ENCODE results near the gene OLFML2B.

OLFML2B gene

GRCh38 chr1:162011337-162012012 is 12.2 kb downstream of the OLFML2B start:
- no peak overlapping the region for H3K14ac ChIP-seq (ENCODE audit: low read length)
- H3K9ac ChIP-seq (ENCODE audit: low read length): no peak overlapping the region
- no peak overlapping the region for H3K27ac ChIP-seq (ENCODE audit: low read depth, low read length)
- no peak overlapping the region for H2BK12ac ChIP-seq (ENCODE audit: low read length)
- no peak overlapping the region for H2BK120ac ChIP-seq (ENCODE audit: insufficient read depth, low read length, poor library complexity)
- H3K27me3 ChIP-seq (ENCODE audit: insufficient read depth, low read length): no peaks in the 10 kb centered on the region
- H4K12ac ChIP-seq (ENCODE audit: low read depth, low read length): no peak overlapping the region
- H3K4ac ChIP-seq (ENCODE audit: low read depth, low read length): no peak overlapping the region
- no peak overlapping the region for H2BK5ac ChIP-seq (ENCODE audit: low read depth, low read length, poor library complexity)
- WGBS (ENCODE audit: extremely low coverage, insufficient coverage, insufficient read length): no CpG with 5 or more reads among the region's 9 CpGs
- no peak overlapping the region for H3K18ac ChIP-seq (ENCODE audit: low read length)
- H2AFZ ChIP-seq (ENCODE audit: insufficient read depth, low read length, poor library complexity): no peak overlapping the region
- no peak for DNase-seq
- H3K4me2 ChIP-seq (ENCODE audit: low read length): no peak overlapping the region
- no peak overlapping the region for H3K23ac ChIP-seq (ENCODE audit: low read length)
- H3K4me3 ChIP-seq (ENCODE audit: low read depth, low read length): no peak overlapping the region
- no peak overlapping the region for H2AK5ac ChIP-seq (ENCODE audit: low read length)
- no peak overlapping the region for H4K8ac ChIP-seq (ENCODE audit: low read depth, low read length)
- H3K36me3 ChIP-seq (ENCODE audit: control insufficient read depth in 1 of 2, insufficient read depth in 2 of 2, low read length in 2 of 2): no peaks in the 10 kb centered on the region
- H3K9me3 ChIP-seq (ENCODE audit: insufficient read depth, low read depth, low read length): peaks cover 4% of the 10 kb centered on the region
- H4K91ac ChIP-seq (ENCODE audit: low read depth, low read length): no peak overlapping the region
- H3K79me2 ChIP-seq (ENCODE audit: control insufficient read depth, insufficient read depth, low read length, poor library complexity): no peaks in the 10 kb centered on the region
- H3K4me1 ChIP-seq (ENCODE audit: control insufficient read depth in 1 of 2, insufficient read depth in 2 of 2, low read length in 2 of 2): no peaks in the 10 kb centered on the region
- H3K79me1 ChIP-seq (ENCODE audit: low read length): no peaks in the 10 kb centered on the region

- Histone ChIP-seq H3K27ac (ENCODE audit: low read depth, low read length) (no peak overlapping the region), H3K18ac (ENCODE audit: low read length) (no peak overlapping the region), H3K36me3 (ENCODE audit: control insufficient read depth in 1 of 2, insufficient read depth in 2 of 2, low read length in 2 of 2) (no peaks in the 10 kb centered on the region), H3K4me2 (ENCODE audit: low read length) (no peak overlapping the region), H2AK5ac (ENCODE audit: low read length) (no peak overlapping the region), H4K8ac (ENCODE audit: low read depth, low read length) (no peak overlapping the region), H3K23ac (ENCODE audit: low read length) (peak overlapping the region; percentile 54), H3K14ac (ENCODE audit: low read length) (no peak overlapping the region), H4K12ac (ENCODE audit: low read depth, low read length) (no peak overlapping the region), H3K9ac (ENCODE audit: low read length) (no peak overlapping the region), H3K4ac (ENCODE audit: low read depth, low read length) (no peak overlapping the region), H3K27me3 (ENCODE audit: insufficient read depth, low read length) (no peaks in the 10 kb centered on the region), H2BK120ac (ENCODE audit: insufficient read depth, low read length, poor library complexity) (no peak overlapping the region), H3K4me3 (ENCODE audit: low read depth, low read length) (no peak overlapping the region), H2BK5ac (ENCODE audit: low read depth, low read length, poor library complexity) (no peak overlapping the region), H3K79me1 (ENCODE audit: low read length) (no peaks in the 10 kb centered on the region), H2AFZ (ENCODE audit: insufficient read depth, low read length, poor library complexity) (no peak overlapping the region), H2BK12ac (ENCODE audit: low read length) (no peak overlapping the region), H3K79me2 (ENCODE audit: control insufficient read depth, insufficient read depth, low read length, poor library complexity) (no peaks in the 10 kb centered on the region), H3K9me3 (ENCODE audit: insufficient read depth, low read depth, low read length) (peaks cover 4% of the 10 kb centered on the region), H4K91ac (ENCODE audit: low read depth, low read length) (no peak overlapping the region), H3K4me1 (ENCODE audit: control insufficient read depth in 1 of 2, insufficient read depth in 2 of 2, low read length in 2 of 2) (no peaks in the 10 kb centered on the region)
- DNase-seq: no peak
- WGBS (ENCODE audit: extremely low coverage, insufficient coverage, insufficient read length): no CpG with 5 or more reads among the region's 3 CpGs
Measured at GRCh38 chr1:162010175-162010506, 13.5 kb downstream of the OLFML2B start.

GRCh38 chr1:162009501-162010174 is 14.0 kb downstream of the OLFML2B start:
- H4K91ac ChIP-seq (ENCODE audit: low read depth, low read length): no peak overlapping the region
- DNase-seq: no peak
- no peak overlapping the region for H2BK5ac ChIP-seq (ENCODE audit: low read depth, low read length, poor library complexity)
- no peak overlapping the region for H3K23ac ChIP-seq (ENCODE audit: low read length)
- H2BK12ac ChIP-seq (ENCODE audit: low read length): no peak overlapping the region
- no peaks in the 10 kb centered on the region for H3K79me1 ChIP-seq (ENCODE audit: low read length)
- peaks cover 0 to under 1% of the 10 kb centered on the region in 2 experiments for H3K4me1 ChIP-seq (ENCODE audit: control insufficient read depth in 1 of 2, insufficient read depth in 2 of 2, low read length in 2 of 2)
- no CpG with 5 or more reads among the region's 9 CpGs for WGBS (ENCODE audit: extremely low coverage, insufficient coverage, insufficient read length)
- H3K9ac ChIP-seq (ENCODE audit: low read length): no peak overlapping the region
- H4K12ac ChIP-seq (ENCODE audit: low read depth, low read length): no peak overlapping the region
- no peak overlapping the region for H3K27ac ChIP-seq (ENCODE audit: low read depth, low read length)
- no peak overlapping the region for H3K4ac ChIP-seq (ENCODE audit: low read depth, low read length)
- H3K14ac ChIP-seq (ENCODE audit: low read length): no peak overlapping the region
- H3K27me3 ChIP-seq (ENCODE audit: insufficient read depth, low read length): no peaks in the 10 kb centered on the region
- H3K4me3 ChIP-seq (ENCODE audit: low read depth, low read length): no peak overlapping the region
- no peaks in the 10 kb centered on the region for H3K36me3 ChIP-seq (ENCODE audit: control insufficient read depth in 1 of 2, insufficient read depth in 2 of 2, low read length in 2 of 2)
- no peak overlapping the region for H3K4me2 ChIP-seq (ENCODE audit: low read length)
- no peaks in the 10 kb centered on the region for H3K79me2 ChIP-seq (ENCODE audit: control insufficient read depth, insufficient read depth, low read length, poor library complexity)
- H2AK5ac ChIP-seq (ENCODE audit: low read length): no peak overlapping the region
- no peak overlapping the region for H4K8ac ChIP-seq (ENCODE audit: low read depth, low read length)
- peaks cover 4% of the 10 kb centered on the region for H3K9me3 ChIP-seq (ENCODE audit: insufficient read depth, low read depth, low read length)
- H2AFZ ChIP-seq (ENCODE audit: insufficient read depth, low read length, poor library complexity): no peak overlapping the region
- H3K18ac ChIP-seq (ENCODE audit: low read length): no peak overlapping the region
- no peak overlapping the region for H2BK120ac ChIP-seq (ENCODE audit: insufficient read depth, low read length, poor library complexity)

- no peak overlapping the region for H3K27ac ChIP-seq (ENCODE audit: low read depth, low read length)
- no peak overlapping the region for H4K91ac ChIP-seq (ENCODE audit: low read depth, low read length)
- H3K4me2 ChIP-seq (ENCODE audit: low read length): no peak overlapping the region
- H3K4me3 ChIP-seq (ENCODE audit: low read depth, low read length): no peak overlapping the region
- H2BK120ac ChIP-seq (ENCODE audit: insufficient read depth, low read length, poor library complexity): no peak overlapping the region
- H3K4ac ChIP-seq (ENCODE audit: low read depth, low read length): no peak overlapping the region
- no peaks in the 10 kb centered on the region for H3K79me1 ChIP-seq (ENCODE audit: low read length)
- H3K9ac ChIP-seq (ENCODE audit: low read length): no peak overlapping the region
- no peak overlapping the region for H3K23ac ChIP-seq (ENCODE audit: low read length)
- no peak for DNase-seq
- no peak overlapping the region for H4K8ac ChIP-seq (ENCODE audit: low read depth, low read length)
- no peak overlapping the region for H2AK5ac ChIP-seq (ENCODE audit: low read length)
- no CpG with 5 or more reads among the region's 5 CpGs for WGBS (ENCODE audit: extremely low coverage, insufficient coverage, insufficient read length)
- no peak overlapping the region for H2BK5ac ChIP-seq (ENCODE audit: low read depth, low read length, poor library complexity)
- no peaks in the 10 kb centered on the region for H3K36me3 ChIP-seq (ENCODE audit: control insufficient read depth in 1 of 2, insufficient read depth in 2 of 2, low read length in 2 of 2)
- no peak overlapping the region for H2AFZ ChIP-seq (ENCODE audit: insufficient read depth, low read length, poor library complexity)
- peaks cover 4% of the 10 kb centered on the region for H3K9me3 ChIP-seq (ENCODE audit: insufficient read depth, low read depth, low read length)
- H3K27me3 ChIP-seq (ENCODE audit: insufficient read depth, low read length): no peaks in the 10 kb centered on the region
- no peak overlapping the region for H3K14ac ChIP-seq (ENCODE audit: low read length)
- H3K18ac ChIP-seq (ENCODE audit: low read length): no peak overlapping the region
- no peaks in the 10 kb centered on the region for H3K79me2 ChIP-seq (ENCODE audit: control insufficient read depth, insufficient read depth, low read length, poor library complexity)
- H4K12ac ChIP-seq (ENCODE audit: low read depth, low read length): no peak overlapping the region
- no peak overlapping the region for H2BK12ac ChIP-seq (ENCODE audit: low read length)
- peaks cover 3 to 7% of the 10 kb centered on the region in 2 experiments for H3K4me1 ChIP-seq (ENCODE audit: control insufficient read depth in 1 of 2, insufficient read depth in 2 of 2, low read length in 2 of 2)
Measured at GRCh38 chr1:162008799-162009198, 14.9 kb downstream of the OLFML2B start.
